ENCODE results near the gene MYH11.

Gene MYH11

GRCh38 chr16:15856901-15857698 is at the start of gene MYH11:
MYH11 (minus strand) TSS chr16:15857028; CDS start chr16:15838252, 18,776 bp downstream.
- no peak for DNase-seq (ENCODE audit: low read depth in 3 of 3, low spot score in 1 of 3)

- no peak for DNase-seq (ENCODE audit: low read depth in 3 of 3, low spot score in 1 of 3)
Measured at GRCh38 chr16:15906439-15906838, 49.6 kb upstream of the MYH11 start.

- DNase-seq (ENCODE audit: low read depth in 3 of 3, low spot score in 1 of 3) = no peak
Measured at GRCh38 chr16:15903960-15904359, 47.1 kb upstream of the MYH11 start.

DNA sequence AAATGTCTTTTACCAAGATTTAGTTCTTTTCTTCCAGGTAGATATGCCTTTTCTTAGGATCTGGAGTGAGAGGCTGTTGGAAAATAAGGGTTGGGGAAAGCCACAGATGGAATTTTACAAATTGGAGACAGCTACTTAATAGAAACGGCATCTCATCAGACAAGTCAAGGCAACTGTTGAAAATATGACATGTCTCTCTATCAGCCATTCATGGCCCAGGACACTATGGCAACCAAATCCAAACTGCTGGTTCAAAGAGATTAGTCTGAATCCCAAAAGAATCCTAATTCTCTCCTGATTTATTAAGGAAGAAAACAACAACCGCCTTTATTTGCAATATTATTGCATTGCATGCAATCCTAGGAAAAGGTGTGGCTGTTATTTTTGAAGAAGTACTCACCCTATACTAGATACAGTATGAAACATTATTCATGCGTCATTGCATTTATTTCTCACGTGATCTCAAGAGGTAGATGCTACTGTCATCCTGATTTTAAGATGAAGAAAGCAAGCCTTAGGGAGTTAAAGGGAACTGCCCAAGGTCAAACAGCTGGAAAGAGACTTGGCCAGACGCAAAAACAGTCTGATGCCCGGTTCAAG is 44.2 kb upstream of the MYH11 start:
- no peak for DNase-seq (ENCODE audit: low read depth in 3 of 3, low spot score in 1 of 3)

DNA sequence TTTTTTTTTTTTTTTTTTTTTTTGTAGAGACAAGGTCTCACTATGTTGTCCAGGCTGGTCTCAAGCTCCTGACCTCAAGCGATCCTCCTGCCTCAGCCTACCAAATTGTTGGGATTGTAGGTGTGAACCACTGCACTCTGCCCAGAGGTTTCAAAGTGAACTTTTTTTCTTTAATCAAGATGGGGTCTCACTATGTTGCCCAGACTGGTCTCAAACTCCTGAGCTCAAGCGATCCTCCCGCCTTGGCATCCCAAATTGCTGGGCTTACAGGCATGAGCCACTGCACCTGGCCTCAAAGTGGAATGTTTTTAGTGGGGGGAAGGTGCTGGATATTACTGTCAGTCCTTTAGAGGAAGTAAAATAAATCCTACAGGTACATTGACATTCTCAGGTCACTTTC is 43.5 kb upstream of the MYH11 start:
- no peak for DNase-seq (ENCODE audit: low read depth in 3 of 3, low spot score in 1 of 3)

GRCh38 chr16:15899538-15900100 is 42.8 kb upstream of the MYH11 start:
- DNase-seq (ENCODE audit: low read depth in 3 of 3, low spot score in 1 of 3) = no peak

- no peak for DNase-seq (ENCODE audit: low read depth in 3 of 3, low spot score in 1 of 3)
Measured at GRCh38 chr16:15898654-15899053, 41.8 kb upstream of the MYH11 start.

DNA sequence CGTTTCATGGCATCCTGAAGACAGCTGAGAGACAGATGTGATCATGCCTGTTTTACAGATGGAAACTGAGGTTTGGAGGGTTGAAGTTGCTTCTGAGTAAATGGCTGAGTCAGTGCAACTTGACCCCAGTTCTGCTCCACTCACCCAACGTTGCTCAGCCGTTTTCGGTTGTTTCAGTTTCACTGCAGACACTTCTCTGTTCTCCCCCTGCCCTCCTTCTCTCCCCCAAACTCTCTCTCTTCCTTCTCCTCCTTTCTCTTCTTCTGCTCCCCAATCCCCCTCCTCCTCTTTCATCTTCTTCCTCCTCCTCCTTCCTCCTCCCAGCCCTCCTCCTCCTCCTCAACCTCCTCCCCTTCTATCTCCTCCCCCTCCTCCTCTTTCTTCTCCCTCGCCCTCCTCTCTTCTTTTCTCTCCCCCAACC is 41.0 kb upstream of the MYH11 start:
- no peak for DNase-seq (ENCODE audit: low read depth in 3 of 3, low spot score in 1 of 3)

DNA sequence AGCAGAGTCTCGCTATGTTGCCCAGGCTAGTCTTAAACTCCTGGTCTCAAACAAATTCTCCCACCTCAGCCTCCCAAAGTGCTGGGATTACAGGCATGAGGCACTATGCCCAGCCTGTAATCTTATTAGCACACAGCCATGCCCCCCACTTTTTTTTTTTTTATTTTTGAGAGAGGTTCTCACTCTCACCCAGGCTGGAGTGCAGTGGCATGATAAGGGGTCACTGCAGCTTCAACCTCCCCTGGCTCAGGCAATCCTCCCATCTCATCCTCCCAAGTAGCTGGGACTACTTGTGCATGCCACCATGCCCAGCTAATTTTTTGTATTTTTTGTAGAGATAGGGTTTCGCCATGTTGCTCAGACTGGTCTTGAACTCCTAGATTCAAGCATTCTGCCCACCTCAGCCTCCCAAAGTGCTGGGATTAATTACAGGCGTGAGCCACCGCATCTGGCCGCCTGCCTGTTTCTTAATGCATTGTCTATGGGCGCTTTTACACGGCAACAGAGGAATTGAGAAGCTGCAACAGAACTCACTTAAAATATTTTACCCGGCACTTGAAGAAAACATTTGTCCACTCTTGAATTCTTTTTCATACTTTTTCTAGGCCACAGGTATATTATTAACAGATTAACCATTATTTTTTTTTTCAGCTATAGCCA is 40.4 kb upstream of the MYH11 start:
- no peak for DNase-seq (ENCODE audit: low read depth in 3 of 3, low spot score in 1 of 3)

DNA sequence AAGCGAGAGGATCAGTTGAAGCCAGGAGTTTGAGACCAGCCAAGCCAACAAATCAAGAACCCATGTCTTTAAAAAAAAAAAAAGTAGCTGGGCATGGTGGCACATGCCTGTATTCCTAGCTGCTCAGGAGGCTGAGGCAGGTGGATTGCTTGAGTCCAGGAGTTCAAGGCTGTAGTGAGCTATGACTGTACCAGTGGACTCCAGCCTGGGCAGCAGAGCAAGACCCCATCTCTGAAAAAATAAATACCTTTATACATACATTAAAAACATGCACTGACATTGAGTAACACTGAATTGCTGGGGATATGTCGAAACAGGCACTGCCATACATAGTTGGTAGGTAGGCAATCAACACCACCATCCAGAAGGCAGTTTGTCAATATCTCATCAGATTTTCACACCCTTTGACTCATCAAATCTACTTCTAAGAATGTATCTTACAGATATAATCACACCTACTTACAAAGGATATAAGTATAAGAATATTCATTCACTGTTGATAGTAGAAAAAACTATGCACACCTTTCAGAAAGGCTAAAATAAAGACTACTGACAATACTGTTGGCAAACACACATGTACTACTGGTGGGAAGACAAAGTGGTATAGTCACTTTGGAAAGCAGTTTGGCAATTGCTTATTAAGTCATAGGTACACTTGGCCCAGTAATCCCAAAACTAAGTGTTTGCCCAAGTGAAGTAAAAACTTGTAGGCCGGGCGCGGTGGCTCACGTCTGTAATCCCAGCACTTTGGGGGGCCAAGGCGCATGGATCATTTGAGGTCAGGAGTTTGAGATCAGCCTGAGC is 37.9 kb upstream of the MYH11 start:
- no peak for DNase-seq (ENCODE audit: low read depth in 3 of 3, low spot score in 1 of 3)

DNA sequence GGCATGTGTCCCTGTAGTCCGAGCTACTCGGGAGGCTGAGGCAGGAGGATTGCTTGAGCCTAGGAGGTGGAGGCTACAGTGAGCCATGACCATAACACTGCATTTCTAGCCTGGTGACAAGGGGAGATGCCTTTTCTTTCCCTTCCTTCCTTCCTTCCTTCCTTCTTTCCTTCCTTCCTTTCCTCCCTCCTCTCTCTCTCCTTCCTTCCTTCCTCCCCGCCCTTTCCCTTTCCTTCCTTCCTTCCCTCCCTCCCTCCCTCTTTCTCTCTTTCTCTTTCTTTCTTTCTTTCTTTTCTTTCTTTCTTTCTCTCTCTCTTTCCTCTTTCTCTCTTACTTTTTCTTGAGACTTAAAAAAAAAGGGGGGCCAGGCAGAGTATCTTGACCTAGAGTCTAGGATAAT is 34.7 kb upstream of the MYH11 start:
- no peak for DNase-seq (ENCODE audit: low read depth in 3 of 3, low spot score in 1 of 3)

DNA sequence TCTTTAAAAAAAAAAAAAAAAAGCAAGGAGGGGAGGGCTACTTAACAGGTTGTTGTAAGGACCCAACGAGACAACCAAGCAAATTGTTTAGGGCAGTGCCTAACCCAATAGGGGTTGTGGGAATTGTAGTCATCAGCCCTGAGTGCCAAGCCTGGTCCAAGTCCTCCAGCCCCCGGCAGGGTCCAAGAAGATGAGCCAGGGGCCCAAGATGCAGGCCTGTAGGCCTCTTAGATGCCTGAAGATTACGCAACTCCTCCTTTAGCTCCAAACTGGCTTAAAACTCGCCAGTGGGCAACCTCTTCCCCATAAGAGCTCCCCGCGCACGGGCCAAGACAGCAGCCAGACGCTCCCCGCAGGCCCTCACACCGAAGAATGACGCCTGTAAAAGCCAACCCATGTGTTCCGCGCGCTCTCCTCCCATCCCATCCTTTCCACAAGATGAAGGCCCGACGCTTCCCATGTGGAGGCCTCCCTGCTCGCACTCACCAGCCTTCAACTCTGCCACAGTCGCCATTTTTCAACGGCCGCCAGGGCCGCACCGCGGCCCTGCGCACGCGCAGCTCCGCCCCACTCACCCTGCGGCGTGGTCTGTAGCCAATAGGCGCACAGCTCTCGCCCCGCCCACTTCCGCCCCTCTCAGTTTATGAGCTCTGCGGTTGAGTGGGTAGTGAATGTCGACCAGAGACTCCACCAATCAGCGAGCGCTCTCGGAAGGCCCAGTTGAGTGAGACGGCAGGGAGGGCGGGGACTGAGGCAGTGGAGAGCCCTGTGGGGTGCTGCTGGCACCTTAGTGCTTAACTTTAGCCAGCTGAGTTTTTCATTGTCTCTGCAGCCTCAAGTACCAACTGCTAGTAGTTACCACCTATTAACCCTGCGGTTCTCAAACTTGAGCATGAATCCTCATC is 31.5 kb upstream of the MYH11 start, which contains the start of gene CEP20:
CEP20 (minus strand) TSS at position 532 of the 905 bp plus-strand sequence; CDS start at position 514, 18 bp downstream.
- DNase-seq (ENCODE audit: low read depth in 3 of 3, low spot score in 1 of 3) = peak; percentile 98 to 100 (median 99)

DNA sequence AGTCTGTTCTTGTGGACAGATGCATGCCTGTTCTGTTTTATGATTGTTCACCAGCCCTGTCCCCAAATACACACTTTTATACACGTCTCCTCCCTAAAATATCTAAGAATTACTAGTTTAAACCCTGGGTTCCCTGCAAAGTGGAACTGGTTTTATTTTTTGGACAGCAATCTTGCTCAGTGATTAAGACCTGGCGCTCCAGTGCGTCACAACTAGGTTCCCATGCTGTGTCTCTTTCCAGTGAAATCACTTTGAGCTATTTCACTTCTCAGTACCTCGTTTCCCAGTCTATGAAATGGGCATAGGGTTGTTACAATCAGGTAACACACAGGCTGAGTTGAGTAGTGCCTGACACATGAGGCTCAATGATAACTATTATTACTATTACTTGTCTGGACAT is 30.5 kb upstream of the MYH11 start:
- DNase-seq (ENCODE audit: low read depth in 3 of 3, low spot score in 1 of 3) = no peak

DNA sequence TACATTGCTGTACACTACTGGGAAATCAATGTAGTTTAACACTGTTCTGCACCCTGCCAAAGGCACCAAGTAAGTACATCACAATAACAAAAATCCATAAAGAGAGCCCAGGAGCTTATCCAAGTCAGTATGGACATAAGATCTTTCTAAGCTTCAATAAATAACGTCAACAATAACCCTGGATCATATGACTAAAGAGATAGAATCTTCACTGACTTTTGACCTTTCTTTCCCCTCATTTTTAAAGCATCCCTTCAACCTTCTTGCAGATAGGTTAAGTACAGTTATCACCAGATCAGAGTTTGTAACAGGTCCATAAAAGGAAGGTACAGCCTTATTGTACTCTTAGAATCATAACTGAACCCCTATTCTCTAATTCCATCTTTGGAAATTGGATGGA is 29.2 kb upstream of the MYH11 start:
- DNase-seq (ENCODE audit: low read depth in 3 of 3, low spot score in 1 of 3) = no peak

DNA sequence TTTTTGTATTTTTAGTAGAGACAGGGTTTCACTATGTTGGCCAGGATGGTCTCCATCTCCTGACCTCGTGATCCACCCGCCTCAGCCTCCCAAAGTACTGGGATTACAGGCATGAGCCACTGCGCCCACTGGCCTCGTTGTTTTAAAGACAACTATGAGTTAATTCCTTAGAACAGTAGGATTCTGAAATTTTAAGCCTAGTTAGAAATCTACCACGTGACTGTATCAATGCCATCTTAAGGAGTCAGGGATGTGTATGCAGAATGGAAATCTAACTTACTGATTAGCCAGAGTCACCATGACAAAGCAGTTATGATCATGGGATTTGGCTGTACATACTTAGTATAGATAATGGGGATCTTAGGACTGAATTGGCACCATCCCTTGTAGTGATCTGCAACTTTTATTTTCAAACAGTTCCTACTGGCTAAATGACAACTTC is 28.8 kb upstream of the MYH11 start:
- DNase-seq (ENCODE audit: low read depth in 3 of 3, low spot score in 1 of 3) = no peak

DNA sequence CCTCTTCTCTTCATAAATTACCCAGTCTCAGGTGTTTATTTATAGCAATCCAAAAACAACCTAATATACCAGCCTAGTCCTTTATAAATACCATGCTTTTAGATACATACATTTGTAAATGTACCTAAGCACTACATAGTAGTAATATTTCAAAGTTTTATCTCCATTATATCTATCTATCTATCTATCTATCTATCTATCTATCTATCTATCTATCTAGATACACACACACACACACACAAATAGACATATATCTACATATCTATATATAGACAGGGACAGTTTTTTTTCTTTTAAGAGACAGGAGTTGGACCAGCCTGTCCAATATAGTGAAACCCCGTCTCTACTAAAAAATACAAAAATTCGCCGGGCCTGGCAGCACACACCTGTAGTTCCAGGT is 25.7 kb upstream of the MYH11 start:
- DNase-seq (ENCODE audit: low read depth in 3 of 3, low spot score in 1 of 3) = no peak

- no peak for DNase-seq (ENCODE audit: low read depth in 3 of 3, low spot score in 1 of 3)
Measured at GRCh38 chr16:15881794-15882379, 25.1 kb upstream of the MYH11 start.

- DNase-seq (ENCODE audit: low read depth in 3 of 3, low spot score in 1 of 3) = no peak
Measured at GRCh38 chr16:15880434-15881308, 23.8 kb upstream of the MYH11 start.

Measured in stimulated activated CD4-positive, alpha-beta T cell treated with anti-CD3 and anti-CD28 coated beads, TNF-alpha, amount 100 ng/mL, for 1 hour (primary cell).